SK-N-SH (cell line): ENCODE results near the gene LDAF1. TPM values are rescaled to one million over a fixed set of nuclear protein-coding genes. Genes with fewer than 3 reads are reported as not detected.

Experiments
- CTCF ChIA-PET: fragments of 300-600, 350-600 bp; formaldehyde crosslinking; extraction: SDS; loops from one replicate; lab custom pipeline; 2021; lab: Yijun Ruan, JAX
- POLR2A ChIA-PET: fragments of 350-600 bp; sonication (Branson Sonifier 250); formaldehyde crosslinking; extraction: SDS; loops from one replicate; lab custom pipeline; 2020; ENCODE audit warnings: antibody characterized with exemption, inconsistent platforms; lab: Yijun Ruan, JAX
- DNase-seq: peaks from one replicate; pipeline ENCODE4 v3.0.0; 2012
- H2AFZ ChIP-seq: fragments of 200-600 bp; sonication (generic); 2 replicates; pipeline ENCODE4 v1.8.1; 2016; ENCODE audit warnings: antibody characterized with exemption, mild to moderate bottlenecking, low read depth
- H3F3A ChIP-seq: fragments of 200-600 bp; sonication (generic); replicated peaks from 2 replicates; pipeline ENCODE3; 2016; ENCODE audit warnings: antibody characterized with exemption, mild to moderate bottlenecking; ENCODE audit not compliant: insufficient read depth
- H3K27ac ChIP-seq, 2 experiments: fragments of 200-500 bp in 1 of 2; fragments of 200-600 bp in 1 of 2; sonication (Bioruptor generic) in 1 of 2; sonication (generic), shearing (Covaris generic) in 1 of 2; 2 replicates each; pipeline versions ENCODE4 v1.5.1 to v1.6.1; 2014 to 2016; ENCODE audit warnings: low read depth in 2 of 2, inconsistent platforms in 1 of 2, low read length in 1 of 2, mild to moderate bottlenecking in 1 of 2, mixed read lengths in 1 of 2
- H3K27me3 ChIP-seq: fragments of 200-600 bp; sonication (generic), shearing (Covaris generic); 2 replicates; pipeline ENCODE4 v1.6.1; 2016; ENCODE audit warnings: mixed run types; ENCODE audit not compliant: insufficient read depth
- H3K36me3 ChIP-seq, 2 experiments: fragments of 200-500 bp in 1 of 2; fragments of 200-600 bp in 1 of 2; sonication (Bioruptor generic) in 1 of 2; sonication (generic) in 1 of 2; replicated peaks in 1 of 2; 2 replicates each; pipeline versions ENCODE3 to v1.5.1; 2014 to 2016; ENCODE audit warnings: low read length in 1 of 2, mild to moderate bottlenecking in 1 of 2; ENCODE audit not compliant: insufficient read depth in 2 of 2, control insufficient read depth in 1 of 2
- H3K4me1 ChIP-seq, 2 experiments: fragments of 200-500 bp in 1 of 2; fragments of 200-600 bp in 1 of 2; sonication (Bioruptor generic) in 1 of 2; sonication (generic), shearing (Covaris generic) in 1 of 2; 2 replicates each; pipeline versions ENCODE4 v1.5.1 to v1.6.1; 2014 to 2016; ENCODE audit warnings: low read depth in 1 of 2, low read length in 1 of 2, mixed run types in 1 of 2; ENCODE audit not compliant: insufficient read depth in 2 of 2, control insufficient read depth in 1 of 2
- H3K4me2 ChIP-seq: fragments of 200-600 bp; sonication (generic), shearing (Covaris generic); 2 replicates; pipeline ENCODE4 v1.6.1; 2017; ENCODE audit warnings: mixed run types
- H3K4me3 ChIP-seq, 2 experiments: fragments of 200-500 bp in 1 of 2; fragments of 200-600 bp in 1 of 2; sonication (Bioruptor generic) in 1 of 2; sonication (generic), shearing (Covaris generic) in 1 of 2; 2 replicates each; pipeline versions ENCODE4 v1.5.1 to v1.8.1; 2014 to 2016; ENCODE audit warnings: low read depth in 2 of 2, inconsistent platforms in 1 of 2, low read length in 1 of 2, mild to moderate bottlenecking in 1 of 2, mixed read lengths in 1 of 2, moderate library complexity in 1 of 2
- H3K79me2 ChIP-seq: fragments of 200-600 bp; sonication (generic); 2 replicates; pipeline ENCODE4 v1.8.1; 2017; ENCODE audit warnings: mild to moderate bottlenecking; ENCODE audit not compliant: insufficient read depth
- H3K9ac ChIP-seq: fragments of 200-600 bp; sonication (generic); 2 replicates; pipeline ENCODE4 v1.6.1; 2017; ENCODE audit warnings: mixed run types
- H3K9me2 ChIP-seq: fragments of 200-600 bp; sonication (generic); 2 replicates; pipeline ENCODE4 v1.6.1; 2017; ENCODE audit warnings: mixed run types
- H3K9me3 ChIP-seq: fragments of 200-600 bp; sonication (generic); 2 replicates; pipeline ENCODE4 v1.6.1; 2017; ENCODE audit warnings: mixed run types, mild to moderate bottlenecking, moderate library complexity
- H4K20me1 ChIP-seq: fragments of 200-600 bp; sonication (generic); 2 replicates; pipeline ENCODE4 v1.6.1; 2017; ENCODE audit warnings: mild to moderate bottlenecking, mixed run types; ENCODE audit not compliant: insufficient read depth
- CHD2 ChIP-seq: fragments of 150-350 bp; IDR thresholded peaks from 2 replicates; pipeline ENCODE4 v1.6.1; 2018; ENCODE audit warnings: low read length; ENCODE audit not compliant: partially characterized antibody
- EZH2phosphoT487 ChIP-seq: fragments of 200-600 bp; sonication (generic); IDR thresholded peaks from 2 replicates; pipeline ENCODE4 v1.6.1; 2017; ENCODE audit warnings: low read depth, mixed run types, mild to moderate bottlenecking, antibody characterized with exemption, moderate library complexity, borderline replicate concordance
- FOXJ3 ChIP-seq: sonication (generic); formaldehyde crosslinking; IDR thresholded peaks from 2 replicates; pipeline ENCODE4 v1.5.1; 2020; ENCODE audit warnings: mild to moderate bottlenecking, missing genetic modification reagents
- FOXM1 ChIP-seq: IDR thresholded peaks from 2 replicates; pipeline ENCODE4 v1.4.0; 2012; ENCODE audit warnings: low read depth, mild to moderate bottlenecking
- GABPA ChIP-seq: IDR thresholded peaks from 2 replicates; pipeline ENCODE4 v1.4.0; 2012; ENCODE audit warnings: low read depth, mild to moderate bottlenecking
- MEF2A ChIP-seq: IDR thresholded peaks from 2 replicates; pipeline ENCODE4 v1.4.0; 2012; ENCODE audit warnings: low read depth, borderline replicate concordance
- NFIC ChIP-seq: IDR thresholded peaks from 2 replicates; pipeline ENCODE4 v1.4.0; 2012; ENCODE audit warnings: borderline replicate concordance
- YY1 ChIP-seq: IDR thresholded peaks from 2 replicates; pipeline ENCODE4 v1.4.0; 2012; ENCODE audit warnings: low read depth, mild to moderate bottlenecking
- WGBS: methylation state at CpG from one replicate; pipeline ENCODE4 v1.1.6; 2017; ENCODE audit warnings: low lambda C conversion rate; 5-methylcytosine and 5-hydroxymethylcytosine counted together
- polyA plus RNA-seq, 3 experiments: library from polyadenylated mRNA; depleted of rRNA; stranded (reverse); fragments of >200 nt; gene quantifications; 2 replicates each; pipeline ENCODE4 v1.2.3, GENCODE V29; 2012
- TF ChIP-seq, protein P1 (sequence below): IDR thresholded peaks from 2 replicates; pipeline ENCODE4; 2012
- TF ChIP-seq, protein P2 (sequence below): IDR thresholded peaks from 2 replicates; pipeline ENCODE4 v1.6.1; 2012; ENCODE audit warnings: mild to moderate bottlenecking, low read depth, low read length, moderate library complexity
- TF ChIP-seq, protein P3 (sequence below): IDR thresholded peaks from 2 replicates; pipeline ENCODE4 v1.4.0; 2012; ENCODE audit warnings: low read depth, borderline replicate concordance
- TF ChIP-seq, protein P4 (sequence below): fragments of 200-600 bp; sonication (generic); IDR thresholded peaks from 2 replicates; pipeline ENCODE4 v1.6.1; 2017; ENCODE audit warnings: antibody characterized with exemption, mild to moderate bottlenecking, moderate library complexity

Gene LDAF1
- polyA plus RNA-seq, 1 of the 3 experiments (the other 2 are of a cell fraction) = 10.0 TPM

DNA sequence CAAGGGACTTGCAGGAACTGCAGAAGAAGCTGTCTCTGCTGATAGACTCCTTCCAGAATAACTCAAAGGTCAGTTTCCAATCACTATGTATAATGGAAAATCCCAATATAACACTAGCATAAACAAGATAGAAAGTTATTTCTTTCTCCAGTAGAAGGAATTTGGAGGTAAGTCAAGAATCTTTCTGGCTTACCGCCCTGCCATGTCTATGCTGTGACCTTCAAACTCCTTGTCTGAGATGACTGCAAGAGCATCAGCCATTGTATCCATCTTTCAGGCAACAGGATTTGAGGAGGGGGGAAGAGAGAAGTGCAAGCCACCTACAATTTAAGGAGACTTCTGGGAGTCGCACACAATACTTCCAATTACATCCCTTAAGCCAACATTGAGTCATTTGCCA is 2.7 kb downstream of the LDAF1 start:
- no peaks in the 10 kb centered on the region for H3K79me2 ChIP-seq
- H3K9ac ChIP-seq = no peak overlapping the region
- no peaks in the 10 kb centered on the region for H3K9me2 ChIP-seq
- H3K27me3 ChIP-seq = no peaks in the 10 kb centered on the region
- ChIA-PET CTCF (interaction anchor here (3.8 to 7.7 kb wide), 3 partner anchors 28 to 140 kb away, joined by 22 to 84 read pairs (median 31); partner anchors contain the start of gene CRYM), POLR2A (no interaction called here)
- no peak overlapping the region for H3K4me2 ChIP-seq
- no peaks in the 10 kb centered on the region for H3K9me3 ChIP-seq
- H3K27ac ChIP-seq = no peak overlapping the region
- DNase-seq = no peak
- WGBS = 89% methylated on average over 2 of the region's 2 CpGs
- TF ChIP-seq FOXM1 (no peak), NFIC (no peak), YY1 (no peak), EZH2phosphoT487 (no peak), FOXJ3 (CRISPR knock-in tag) (no peak), MEF2A (no peak), CHD2 (no peak), GABPA (no peak)
- TF ChIP-seq, protein P1, sequence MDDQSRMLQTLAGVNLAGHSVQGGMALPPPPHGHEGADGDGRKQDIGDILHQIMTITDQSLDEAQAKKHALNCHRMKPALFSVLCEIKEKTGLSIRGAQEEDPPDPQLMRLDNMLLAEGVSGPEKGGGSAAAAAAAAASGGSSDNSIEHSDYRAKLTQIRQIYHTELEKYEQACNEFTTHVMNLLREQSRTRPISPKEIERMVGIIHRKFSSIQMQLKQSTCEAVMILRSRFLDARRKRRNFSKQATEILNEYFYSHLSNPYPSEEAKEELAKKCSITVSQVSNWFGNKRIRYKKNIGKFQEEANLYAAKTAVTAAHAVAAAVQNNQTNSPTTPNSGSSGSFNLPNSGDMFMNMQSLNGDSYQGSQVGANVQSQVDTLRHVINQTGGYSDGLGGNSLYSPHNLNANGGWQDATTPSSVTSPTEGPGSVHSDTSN = no peak
- TF ChIP-seq, protein P2, sequence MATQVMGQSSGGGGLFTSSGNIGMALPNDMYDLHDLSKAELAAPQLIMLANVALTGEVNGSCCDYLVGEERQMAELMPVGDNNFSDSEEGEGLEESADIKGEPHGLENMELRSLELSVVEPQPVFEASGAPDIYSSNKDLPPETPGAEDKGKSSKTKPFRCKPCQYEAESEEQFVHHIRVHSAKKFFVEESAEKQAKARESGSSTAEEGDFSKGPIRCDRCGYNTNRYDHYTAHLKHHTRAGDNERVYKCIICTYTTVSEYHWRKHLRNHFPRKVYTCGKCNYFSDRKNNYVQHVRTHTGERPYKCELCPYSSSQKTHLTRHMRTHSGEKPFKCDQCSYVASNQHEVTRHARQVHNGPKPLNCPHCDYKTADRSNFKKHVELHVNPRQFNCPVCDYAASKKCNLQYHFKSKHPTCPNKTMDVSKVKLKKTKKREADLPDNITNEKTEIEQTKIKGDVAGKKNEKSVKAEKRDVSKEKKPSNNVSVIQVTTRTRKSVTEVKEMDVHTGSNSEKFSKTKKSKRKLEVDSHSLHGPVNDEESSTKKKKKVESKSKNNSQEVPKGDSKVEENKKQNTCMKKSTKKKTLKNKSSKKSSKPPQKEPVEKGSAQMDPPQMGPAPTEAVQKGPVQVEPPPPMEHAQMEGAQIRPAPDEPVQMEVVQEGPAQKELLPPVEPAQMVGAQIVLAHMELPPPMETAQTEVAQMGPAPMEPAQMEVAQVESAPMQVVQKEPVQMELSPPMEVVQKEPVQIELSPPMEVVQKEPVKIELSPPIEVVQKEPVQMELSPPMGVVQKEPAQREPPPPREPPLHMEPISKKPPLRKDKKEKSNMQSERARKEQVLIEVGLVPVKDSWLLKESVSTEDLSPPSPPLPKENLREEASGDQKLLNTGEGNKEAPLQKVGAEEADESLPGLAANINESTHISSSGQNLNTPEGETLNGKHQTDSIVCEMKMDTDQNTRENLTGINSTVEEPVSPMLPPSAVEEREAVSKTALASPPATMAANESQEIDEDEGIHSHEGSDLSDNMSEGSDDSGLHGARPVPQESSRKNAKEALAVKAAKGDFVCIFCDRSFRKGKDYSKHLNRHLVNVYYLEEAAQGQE = no peak
- TF ChIP-seq, protein P3, sequence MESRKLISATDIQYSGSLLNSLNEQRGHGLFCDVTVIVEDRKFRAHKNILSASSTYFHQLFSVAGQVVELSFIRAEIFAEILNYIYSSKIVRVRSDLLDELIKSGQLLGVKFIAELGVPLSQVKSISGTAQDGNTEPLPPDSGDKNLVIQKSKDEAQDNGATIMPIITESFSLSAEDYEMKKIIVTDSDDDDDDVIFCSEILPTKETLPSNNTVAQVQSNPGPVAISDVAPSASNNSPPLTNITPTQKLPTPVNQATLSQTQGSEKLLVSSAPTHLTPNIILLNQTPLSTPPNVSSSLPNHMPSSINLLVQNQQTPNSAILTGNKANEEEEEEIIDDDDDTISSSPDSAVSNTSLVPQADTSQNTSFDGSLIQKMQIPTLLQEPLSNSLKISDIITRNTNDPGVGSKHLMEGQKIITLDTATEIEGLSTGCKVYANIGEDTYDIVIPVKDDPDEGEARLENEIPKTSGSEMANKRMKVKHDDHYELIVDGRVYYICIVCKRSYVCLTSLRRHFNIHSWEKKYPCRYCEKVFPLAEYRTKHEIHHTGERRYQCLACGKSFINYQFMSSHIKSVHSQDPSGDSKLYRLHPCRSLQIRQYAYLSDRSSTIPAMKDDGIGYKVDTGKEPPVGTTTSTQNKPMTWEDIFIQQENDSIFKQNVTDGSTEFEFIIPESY = no peak
- TF ChIP-seq, protein P4, sequence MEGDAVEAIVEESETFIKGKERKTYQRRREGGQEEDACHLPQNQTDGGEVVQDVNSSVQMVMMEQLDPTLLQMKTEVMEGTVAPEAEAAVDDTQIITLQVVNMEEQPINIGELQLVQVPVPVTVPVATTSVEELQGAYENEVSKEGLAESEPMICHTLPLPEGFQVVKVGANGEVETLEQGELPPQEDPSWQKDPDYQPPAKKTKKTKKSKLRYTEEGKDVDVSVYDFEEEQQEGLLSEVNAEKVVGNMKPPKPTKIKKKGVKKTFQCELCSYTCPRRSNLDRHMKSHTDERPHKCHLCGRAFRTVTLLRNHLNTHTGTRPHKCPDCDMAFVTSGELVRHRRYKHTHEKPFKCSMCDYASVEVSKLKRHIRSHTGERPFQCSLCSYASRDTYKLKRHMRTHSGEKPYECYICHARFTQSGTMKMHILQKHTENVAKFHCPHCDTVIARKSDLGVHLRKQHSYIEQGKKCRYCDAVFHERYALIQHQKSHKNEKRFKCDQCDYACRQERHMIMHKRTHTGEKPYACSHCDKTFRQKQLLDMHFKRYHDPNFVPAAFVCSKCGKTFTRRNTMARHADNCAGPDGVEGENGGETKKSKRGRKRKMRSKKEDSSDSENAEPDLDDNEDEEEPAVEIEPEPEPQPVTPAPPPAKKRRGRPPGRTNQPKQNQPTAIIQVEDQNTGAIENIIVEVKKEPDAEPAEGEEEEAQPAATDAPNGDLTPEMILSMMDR = no peak
- TF ChIP-seq, all 33 proteins: peak for 0
- no peak overlapping the region for H3K4me3 ChIP-seq
- H4K20me1 ChIP-seq = no peaks in the 10 kb centered on the region
- H2AFZ ChIP-seq = no peak overlapping the region
- peaks cover 6 to 11% of the 10 kb centered on the region in 2 experiments; a peak in 3 of 4 replicates for H3K4me1 ChIP-seq
- peaks cover 0 to 7% of the 10 kb centered on the region in 2 experiments for H3K36me3 ChIP-seq
- H3F3A ChIP-seq = peaks cover 8% of the 10 kb centered on the region
